GM18868 (cell line): ENCODE measurements around the gene TMEM145.

Experiments used
- ATAC-seq: cut with Tn5 transposase; IDR thresholded peaks from one replicate; pipeline ENCODE4 v1.9.1; 2021; ENCODE audit warnings: mild to moderate bottlenecking, moderate library complexity; ENCODE audit not compliant: unreplicated experiment

The TMEM145 gene

GRCh38 chr19:42277821-42278451 is 35.2 kb upstream of the TMEM145 start:
- ATAC-seq: no peak

DNA sequence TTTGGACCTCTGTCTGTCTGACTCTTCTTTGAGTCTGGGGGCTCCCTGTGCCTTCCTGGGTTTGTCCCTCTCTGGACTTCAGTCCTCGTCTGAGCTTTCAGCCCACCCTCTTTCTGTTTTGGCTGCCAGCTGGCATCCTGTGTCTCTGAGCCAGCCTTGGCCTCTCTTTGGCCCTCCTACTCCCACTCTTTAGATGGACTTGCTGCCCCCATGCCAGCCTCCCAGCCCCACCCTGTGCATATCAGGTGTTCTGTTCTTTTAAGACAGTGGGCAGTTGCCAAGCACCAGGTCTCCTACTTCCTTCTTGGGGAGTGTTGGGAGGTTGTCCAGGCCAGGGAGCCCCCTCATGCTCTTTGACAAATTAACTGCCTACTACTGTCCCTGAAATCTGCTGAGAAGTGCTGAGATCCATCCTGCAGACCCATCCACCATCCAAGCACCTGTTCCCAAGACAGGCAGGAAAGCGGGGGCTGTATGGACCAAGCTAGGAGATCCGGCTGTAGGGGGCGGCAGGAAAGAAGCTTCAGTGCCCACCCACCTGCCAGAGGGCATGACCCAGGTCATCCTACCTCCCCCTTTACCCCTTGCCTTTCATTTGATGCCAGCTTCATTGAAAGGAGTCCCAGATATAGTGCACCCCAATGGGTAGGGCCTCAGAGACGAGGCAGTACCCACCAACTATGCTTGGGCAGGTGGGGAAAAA is 34.5 kb upstream of the TMEM145 start:
- ATAC-seq: no peak

GRCh38 chr19:42279155-42279901 is 33.8 kb upstream of the TMEM145 start:
- ATAC-seq: no peak

- peak; percentile 37 for ATAC-seq
Measured at GRCh38 chr19:42279902-42280814, 33.0 kb upstream of the TMEM145 start.

DNA sequence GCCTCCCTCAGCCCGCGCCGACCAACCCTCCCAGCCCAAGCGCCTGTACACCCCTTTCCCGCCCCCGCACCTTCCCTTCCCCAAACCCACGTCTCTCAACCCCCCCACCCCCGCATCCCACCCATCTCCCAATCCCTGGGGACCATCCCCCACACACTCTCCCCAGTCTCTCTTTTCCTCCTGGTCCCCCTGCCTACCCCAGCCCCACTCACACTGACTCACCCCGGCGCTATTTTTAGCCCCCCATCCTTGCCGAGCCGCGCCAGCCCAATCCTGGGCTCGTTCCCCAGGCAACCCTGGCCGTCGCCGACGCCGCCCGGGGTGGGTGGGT is 32.3 kb upstream of the TMEM145 start:
- ATAC-seq: no peak

GRCh38 chr19:42281146-42281826 is 31.8 kb upstream of the TMEM145 start:
- ATAC-seq: no peak

DNA sequence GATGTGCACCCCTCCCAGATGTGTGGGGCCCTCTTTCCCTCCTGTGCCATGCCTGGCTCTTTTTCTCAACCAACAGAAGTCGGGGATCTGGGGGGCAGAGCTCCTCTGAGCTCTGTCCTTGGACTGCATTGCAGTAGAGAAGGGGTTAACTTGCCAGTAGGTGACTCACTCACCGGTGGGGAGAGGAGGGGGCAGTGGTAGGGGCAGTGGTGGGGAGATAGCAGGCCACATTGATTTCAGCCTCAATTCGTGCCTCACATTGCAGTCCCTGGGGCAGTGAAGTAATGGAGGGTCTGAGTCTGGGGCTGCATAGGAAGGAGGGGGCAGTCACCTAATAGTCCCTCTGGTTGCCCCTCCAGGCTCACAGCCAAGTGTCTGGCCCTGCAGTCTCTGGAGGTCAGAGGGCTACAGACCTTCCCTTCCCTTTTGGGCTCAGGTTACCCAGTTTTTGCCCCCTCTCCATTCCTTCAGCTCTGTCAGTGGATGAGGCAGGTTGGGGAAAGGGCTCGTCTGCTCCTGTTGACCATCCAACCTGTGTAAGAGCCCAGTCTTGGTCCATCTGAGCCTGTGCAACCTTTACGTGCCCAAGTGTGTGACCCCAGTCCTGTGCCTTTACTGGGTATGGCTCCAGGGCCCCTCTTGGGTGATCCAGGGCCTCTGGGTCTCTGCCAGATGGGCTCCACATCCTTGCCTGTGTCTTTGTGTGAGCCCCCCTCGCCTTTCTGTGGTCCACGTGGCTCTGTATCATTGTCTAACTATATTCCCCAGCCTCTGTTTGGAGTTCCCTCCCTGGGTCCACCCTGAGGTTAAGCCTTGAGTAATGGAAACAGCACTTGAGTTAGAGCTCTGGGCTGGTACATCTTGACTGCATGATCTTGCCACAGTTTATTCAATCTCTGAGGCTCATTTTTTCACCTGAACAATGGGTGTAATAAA is 31.0 kb upstream of the TMEM145 start:
- no peak for ATAC-seq

GRCh38 chr19:42282819-42283187 is 30.3 kb upstream of the TMEM145 start:
- no peak for ATAC-seq

DNA sequence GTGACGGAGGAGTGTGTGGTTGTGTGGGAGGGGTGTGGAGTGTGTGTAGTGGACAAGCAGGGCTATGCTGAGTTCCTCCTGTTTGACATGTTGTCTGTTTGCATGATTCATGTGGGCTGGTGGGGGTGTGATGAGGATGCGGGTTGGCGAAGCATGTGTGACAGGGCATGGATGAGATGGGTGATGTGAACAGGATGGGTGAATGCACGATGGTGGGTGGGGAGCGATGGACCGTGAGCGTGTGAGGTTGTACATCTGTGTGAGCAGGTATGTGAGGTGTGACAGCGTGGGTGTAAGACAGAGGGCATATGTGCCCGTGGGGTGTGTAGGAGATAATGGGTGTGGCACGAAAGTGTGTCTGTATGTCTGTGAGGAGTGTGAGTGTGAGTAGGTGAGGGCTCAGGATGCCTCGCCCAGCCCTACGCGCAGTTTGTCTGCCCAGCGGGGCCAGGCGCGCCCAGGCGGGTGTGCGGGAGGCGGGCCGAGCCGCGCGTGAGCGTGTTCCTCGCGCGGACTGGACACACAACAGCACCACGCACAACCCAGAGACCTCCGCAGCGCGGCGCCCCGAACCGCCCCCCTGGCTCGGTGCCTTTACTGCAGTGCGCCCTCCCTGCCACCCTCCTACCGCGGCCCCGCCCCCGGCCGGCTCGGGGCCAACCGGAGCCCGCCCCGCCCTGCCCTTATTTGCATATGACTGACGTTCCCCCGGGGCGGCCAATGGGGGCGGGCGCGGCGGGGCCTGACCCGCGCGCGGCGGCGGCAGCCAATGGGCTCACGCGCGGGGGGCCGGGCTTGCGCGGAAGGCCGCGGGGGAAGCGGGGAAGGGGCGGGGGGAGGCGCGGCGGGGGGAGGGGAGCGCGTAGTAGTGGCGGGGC is 29.7 kb upstream of the TMEM145 start:
- ATAC-seq: peak; percentile 45

DNA sequence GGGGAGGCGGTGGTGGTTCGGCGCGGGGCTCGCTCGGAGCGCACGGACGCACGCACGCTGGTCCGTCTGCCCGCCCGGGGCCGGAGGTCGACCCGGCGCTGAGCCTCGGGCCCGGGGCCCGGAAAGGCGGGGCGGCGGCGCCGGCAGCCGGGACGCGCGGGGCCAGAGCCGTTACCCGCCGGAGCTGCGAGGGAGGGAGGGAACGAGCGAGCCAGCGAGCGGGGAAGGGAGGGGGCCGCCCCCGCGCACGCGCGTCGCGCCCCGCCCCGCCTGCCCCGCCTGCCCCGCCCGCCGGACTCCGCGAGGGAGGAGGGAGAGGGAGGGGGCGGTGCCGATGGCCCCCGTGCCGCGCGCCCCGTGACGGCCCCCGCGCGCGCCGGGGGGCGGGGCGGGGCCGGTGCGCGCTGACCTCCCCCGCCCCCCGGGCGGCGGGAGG is 29.0 kb upstream of the TMEM145 start:
- ATAC-seq: peak; percentile 28

GRCh38 chr19:42284591-42285341 is 28.3 kb upstream of the TMEM145 start:
- ATAC-seq: no peak

DNA sequence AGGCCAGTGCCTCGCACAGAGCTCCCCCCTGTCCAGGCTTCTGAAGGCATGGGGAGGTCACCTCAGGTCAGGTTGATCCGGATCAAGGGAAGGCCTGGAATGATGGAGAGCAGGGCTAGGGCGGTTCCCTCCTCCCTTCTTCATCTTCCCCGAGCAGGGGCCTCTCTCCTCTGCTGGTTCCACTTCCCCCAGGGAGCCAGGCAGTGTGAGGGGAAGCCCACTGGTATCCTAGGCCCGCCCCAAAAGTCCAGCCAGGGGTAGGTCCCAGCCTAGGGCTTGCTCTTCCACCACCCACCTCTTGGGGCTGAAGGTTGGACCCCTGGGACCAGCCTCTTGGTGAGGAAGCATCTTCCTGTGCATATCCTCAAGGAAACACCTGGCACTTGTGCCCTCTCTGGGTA is 27.6 kb upstream of the TMEM145 start:
- ATAC-seq: no peak

DNA sequence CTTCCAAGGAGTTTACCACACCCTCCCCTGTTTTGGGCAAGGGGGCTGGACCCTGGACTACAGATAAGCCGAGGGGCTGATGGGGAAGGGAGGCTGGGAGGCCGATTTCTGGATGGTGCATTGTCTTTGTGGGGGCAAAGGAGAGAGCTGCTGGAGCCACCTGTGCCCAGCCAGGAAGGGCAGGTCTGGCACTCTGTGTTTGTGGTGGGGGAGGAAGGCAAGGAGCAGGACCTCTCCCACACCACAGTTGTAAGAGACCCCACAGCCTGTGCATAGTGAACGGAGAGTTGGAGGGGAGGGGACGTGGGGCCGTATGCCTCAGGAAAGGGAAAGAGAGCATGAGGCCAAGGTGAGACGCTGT is 27.1 kb upstream of the TMEM145 start:
- ATAC-seq: no peak

DNA sequence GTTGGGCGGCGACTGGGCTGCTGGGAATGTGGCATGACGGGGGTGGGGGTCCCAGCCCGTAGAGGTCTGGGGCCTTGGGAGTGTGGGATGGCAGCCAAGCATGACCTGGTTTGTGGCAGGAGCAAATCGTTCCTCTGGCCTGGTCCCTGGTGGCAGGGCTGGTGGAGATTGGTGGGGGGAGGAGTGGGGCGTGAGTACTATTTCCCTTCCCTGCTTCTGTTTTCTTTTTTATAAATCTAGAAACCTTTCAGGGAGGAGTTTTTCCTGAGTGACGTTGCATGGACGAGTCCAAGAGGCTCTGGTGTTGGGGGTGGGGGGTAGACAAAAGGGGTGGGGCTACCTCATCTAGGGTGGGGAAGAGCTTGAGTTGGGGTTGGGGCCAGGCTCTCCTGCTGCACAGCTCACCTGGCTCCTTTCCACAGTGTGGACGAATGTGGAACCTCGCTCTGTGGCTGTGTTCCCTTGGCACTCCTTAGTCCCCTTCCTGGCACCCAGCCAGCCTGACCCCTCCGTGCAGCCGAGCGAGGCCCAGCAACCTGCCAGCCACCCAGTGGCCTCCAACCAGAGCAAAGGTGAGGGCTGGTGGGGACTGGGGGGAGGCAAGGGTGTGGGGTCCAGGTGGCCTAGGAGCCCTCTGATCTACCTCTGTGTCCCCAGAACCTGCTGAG is 26.6 kb upstream of the TMEM145 start:
- no peak for ATAC-seq

- no peak for ATAC-seq
Measured at GRCh38 chr19:42287017-42287826, 25.9 kb upstream of the TMEM145 start.

- no peak for ATAC-seq
Measured at GRCh38 chr19:42287827-42288107, 25.3 kb upstream of the TMEM145 start.

DNA sequence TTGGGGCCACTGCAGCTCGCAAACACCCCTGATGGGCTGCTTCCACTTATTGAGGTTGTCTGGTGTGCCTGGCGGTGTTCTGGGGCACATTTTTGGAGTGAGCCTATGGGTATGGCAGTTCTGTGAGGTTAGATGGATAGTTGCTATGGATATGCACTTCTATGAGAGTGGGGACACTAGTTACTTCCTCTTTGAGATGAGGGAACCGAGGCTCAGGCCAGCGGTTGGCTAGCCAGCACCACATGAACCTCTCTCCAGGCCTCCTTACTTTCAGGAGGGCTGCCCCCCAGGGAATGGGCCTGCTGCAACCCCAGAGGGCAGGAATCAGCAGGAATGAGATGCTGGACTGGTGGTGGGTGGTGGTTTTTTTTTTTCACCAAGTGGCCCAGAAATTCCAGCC is 24.7 kb upstream of the TMEM145 start:
- ATAC-seq: no peak
